Activated naive CD4-positive, alpha-beta T cell treated with anti-CD3 and anti-CD28 coated beads, Interleukin-2, amount 50 U/mL, for 72 hours (primary cell): ENCODE results near the gene CDKAL1. TPM values are rescaled to one million over a fixed set of nuclear protein-coding genes. Genes with fewer than 3 reads are reported as not detected.
"Not testable (repeated sequence)": the region's sequence is repeated elsewhere in the genome, so short reads cannot be mapped to it uniquely, and the experiment has no call there.

Source experiments
- ATAC-seq, 2 donors: fragments of 150-1000 bp; cut with Tn5 transposase; 2 replicates each; pipeline ENCODE4 v1.10.0; 2021; ENCODE audit warnings: mild to moderate bottlenecking in 2 of 2, moderate library complexity in 2 of 2
- DNase-seq, 2 donors: peaks; one replicate each; pipeline ENCODE4 v3.0.0; 2021 to 2022; ENCODE audit warnings: low spot score in 2 of 2
- H3K27ac Mint-ChIP-seq, 2 donors: one replicate each; pipeline ENCODE4 v1.8.0; 2022; ENCODE audit warnings: mild to moderate bottlenecking in 2 of 2, mixed read lengths in 2 of 2
- H3K36me3 Mint-ChIP-seq, 2 donors: one replicate each; pipeline ENCODE4 v1.8.0; 2022; ENCODE audit warnings: mixed read lengths in 2 of 2
- H3K9me3 Mint-ChIP-seq, 2 donors: one replicate each; pipeline ENCODE4 v1.8.0; 2022; ENCODE audit warnings: mixed read lengths in 2 of 2
- total RNA-seq, 2 donors: library from RNA; stranded (reverse); gene quantifications; one replicate each; pipeline ENCODE4 v1.2.3, GENCODE V29; 2022

The CDKAL1 gene
- total RNA-seq, 2 donors from 2014 or later, result 24.5 to 30.3 TPM

GRCh38 chr6:21026576-21027273, 492.5 kb downstream of the CDKAL1 start:
- DNase-seq, result no peak
- Mint-ChIP-seq H3K9me3 (peaks cover 11 to 13% of the 10 kb centered on the region in 2 donors), H3K36me3 (peaks cover 18 to 27% of the 10 kb centered on the region in 2 donors)

GRCh38 chr6:21027507-21027906, 493.2 kb downstream of the CDKAL1 start:
- no peak for DNase-seq
- no peak for ATAC-seq
- H3K36me3 Mint-ChIP-seq, result peaks cover 18 to 27% of the 10 kb centered on the region in 2 donors
- H3K9me3 Mint-ChIP-seq, result peaks cover 11 to 13% of the 10 kb centered on the region in 2 donors
- H3K27ac Mint-ChIP-seq, result no peak overlapping the region

More at GRCh38 chr6:21026576-21027273, 492.5 kb downstream of the CDKAL1 start:
- ATAC-seq, result no peak
- H3K27ac Mint-ChIP-seq, result peak overlapping the region in 1 of 2 donors; percentile 57

GRCh38 chr6:21031182-21031581, 496.9 kb downstream of the CDKAL1 start:
- no peak for DNase-seq
- no peak for ATAC-seq
- Mint-ChIP-seq H3K9me3 (peaks cover 9 to 11% of the 10 kb centered on the region in 2 donors), H3K36me3 (peaks cover 14 to 24% of the 10 kb centered on the region in 2 donors), H3K27ac (no peak overlapping the region)

- Mint-ChIP-seq H3K9me3 (peaks cover 0 to 4% of the 10 kb centered on the region in 2 donors), H3K27ac (no peak overlapping the region), H3K36me3 (peaks cover 0 to 11% of the 10 kb centered on the region in 2 donors)
- ATAC-seq (no peak), DNase-seq (no peak)
Observed at GRCh38 chr6:21033084-21033483, 498.8 kb downstream of the CDKAL1 start.

GRCh38 chr6:21033575-21034026, 499.3 kb downstream of the CDKAL1 start:
- DNase-seq (no peak), ATAC-seq (no peak)
- Mint-ChIP-seq H3K9me3 (peaks cover 0 to 4% of the 10 kb centered on the region in 2 donors), H3K36me3 (peaks cover 0 to 11% of the 10 kb centered on the region in 2 donors), H3K27ac (no peak overlapping the region)

GRCh38 chr6:21034345-21034744, 500.1 kb downstream of the CDKAL1 start:
- DNase-seq, result no peak
- no peak for ATAC-seq
- H3K9me3 Mint-ChIP-seq, result peaks cover 0 to 4% of the 10 kb centered on the region in 2 donors
- peaks cover 0 to 11% of the 10 kb centered on the region in 2 donors for H3K36me3 Mint-ChIP-seq
- no peak overlapping the region for H3K27ac Mint-ChIP-seq

GRCh38 chr6:21037453-21037852, 503.2 kb downstream of the CDKAL1 start:
- Mint-ChIP-seq H3K36me3 (no peaks in the 10 kb centered on the region), H3K27ac (no peak overlapping the region), H3K9me3 (no peaks in the 10 kb centered on the region)
- DNase-seq, result no peak
- ATAC-seq, result no peak

GRCh38 chr6:21039926-21040325, 505.7 kb downstream of the CDKAL1 start:
- DNase-seq (no peak), ATAC-seq (no peak)
- Mint-ChIP-seq H3K9me3 (no peaks in the 10 kb centered on the region), H3K36me3 (no peaks in the 10 kb centered on the region), H3K27ac (no peak overlapping the region)

- Mint-ChIP-seq H3K36me3 (no peaks in the 10 kb centered on the region), H3K27ac (no peak overlapping the region), H3K9me3 (no peaks in the 10 kb centered on the region)
- DNase-seq, result no peak
- no peak for ATAC-seq
Observed at GRCh38 chr6:21045135-21045700, 511.0 kb downstream of the CDKAL1 start.

- H3K27ac Mint-ChIP-seq, result no peak overlapping the region
- ATAC-seq, result no peak
- no peak for DNase-seq
- H3K36me3 Mint-ChIP-seq, result no peaks in the 10 kb centered on the region
- H3K9me3 Mint-ChIP-seq, result no peaks in the 10 kb centered on the region
Observed at GRCh38 chr6:21046276-21046675, 512.0 kb downstream of the CDKAL1 start.

GRCh38 chr6:21048047-21048446, 513.8 kb downstream of the CDKAL1 start:
- H3K36me3 Mint-ChIP-seq, result peaks cover 0 to 2% of the 10 kb centered on the region in 2 donors
- H3K27ac Mint-ChIP-seq, result no peak overlapping the region
- no peaks in the 10 kb centered on the region for H3K9me3 Mint-ChIP-seq
- no peak for ATAC-seq
- no peak for DNase-seq

GRCh38 chr6:21049148-21049547, 514.9 kb downstream of the CDKAL1 start:
- Mint-ChIP-seq H3K36me3 (peaks cover 0 to 8% of the 10 kb centered on the region in 2 donors), H3K27ac (no peak overlapping the region), H3K9me3 (peaks cover 0 to 7% of the 10 kb centered on the region in 2 donors)
- DNase-seq (no peak), ATAC-seq (no peak)

- no peak for ATAC-seq
- DNase-seq, result no peak
- peaks cover 0 to 7% of the 10 kb centered on the region in 2 donors for H3K9me3 Mint-ChIP-seq
- H3K36me3 Mint-ChIP-seq, result peaks cover 0 to 8% of the 10 kb centered on the region in 2 donors
- H3K27ac Mint-ChIP-seq, result no peak overlapping the region
Observed at GRCh38 chr6:21049572-21049971, 515.3 kb downstream of the CDKAL1 start.

- peaks cover 6 to 14% of the 10 kb centered on the region in 2 donors for H3K36me3 Mint-ChIP-seq
- H3K27ac Mint-ChIP-seq, result no peak overlapping the region
- no peak for DNase-seq
- no peak for ATAC-seq
- H3K9me3 Mint-ChIP-seq, result peaks cover 0 to 11% of the 10 kb centered on the region in 2 donors
Observed at GRCh38 chr6:21050935-21051334, 516.7 kb downstream of the CDKAL1 start.

- Mint-ChIP-seq H3K36me3 (peaks cover 14 to 22% of the 10 kb centered on the region in 2 donors), H3K27ac (no peak overlapping the region), H3K9me3 (peaks cover 0 to 19% of the 10 kb centered on the region in 2 donors)
- ATAC-seq (no peak), DNase-seq (no peak)
Observed at GRCh38 chr6:21051777-21052176, 517.5 kb downstream of the CDKAL1 start.

- DNase-seq (no peak), ATAC-seq (no peak)
- no peak overlapping the region for H3K27ac Mint-ChIP-seq
- H3K9me3 Mint-ChIP-seq, result peaks cover 12 to 33% of the 10 kb centered on the region in 2 donors
- H3K36me3 Mint-ChIP-seq, result peaks cover 33 to 41% of the 10 kb centered on the region in 2 donors
Observed at GRCh38 chr6:21053612-21054011, 519.4 kb downstream of the CDKAL1 start.

- not testable (repeated sequence) for H3K27ac Mint-ChIP-seq, DNase-seq, ATAC-seq
- peaks cover 16 to 33% of the 10 kb centered on the region in 2 donors for H3K9me3 Mint-ChIP-seq
- peaks cover 48% of the 10 kb centered on the region in 2 donors for H3K36me3 Mint-ChIP-seq
Observed at GRCh38 chr6:21055480-21055879, 521.2 kb downstream of the CDKAL1 start.
